OCI-M2 (cell line): ENCODE results near the gene RALGPS1.

Experiments used
- DNase-seq: peaks from one replicate; lab custom pipeline; 2025; ENCODE audit not compliant: unreplicated experiment; lab: John Stamatoyannopoulos, UW

The RALGPS1 gene

DNA sequence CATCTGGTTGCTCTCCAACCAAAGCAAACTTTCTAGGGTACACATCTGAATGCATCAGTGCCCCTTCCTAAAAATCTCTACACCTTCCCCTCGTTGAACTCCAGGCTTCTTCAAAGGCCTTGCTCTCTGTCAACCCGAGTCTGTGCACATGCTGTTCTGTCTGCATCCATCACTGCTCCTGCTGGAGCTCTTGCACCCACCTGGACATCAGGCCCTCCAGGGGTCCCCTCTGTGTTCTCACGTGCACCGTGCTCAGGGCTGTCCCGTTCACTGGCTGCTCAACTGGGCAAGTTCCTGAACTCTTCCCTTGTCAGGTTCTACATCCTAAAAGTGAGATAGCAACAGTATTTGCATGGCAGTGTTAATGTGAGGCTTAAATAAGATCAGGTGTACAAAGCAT lies 270.6 kb downstream of the RALGPS1 start:
- no peak for DNase-seq

DNA sequence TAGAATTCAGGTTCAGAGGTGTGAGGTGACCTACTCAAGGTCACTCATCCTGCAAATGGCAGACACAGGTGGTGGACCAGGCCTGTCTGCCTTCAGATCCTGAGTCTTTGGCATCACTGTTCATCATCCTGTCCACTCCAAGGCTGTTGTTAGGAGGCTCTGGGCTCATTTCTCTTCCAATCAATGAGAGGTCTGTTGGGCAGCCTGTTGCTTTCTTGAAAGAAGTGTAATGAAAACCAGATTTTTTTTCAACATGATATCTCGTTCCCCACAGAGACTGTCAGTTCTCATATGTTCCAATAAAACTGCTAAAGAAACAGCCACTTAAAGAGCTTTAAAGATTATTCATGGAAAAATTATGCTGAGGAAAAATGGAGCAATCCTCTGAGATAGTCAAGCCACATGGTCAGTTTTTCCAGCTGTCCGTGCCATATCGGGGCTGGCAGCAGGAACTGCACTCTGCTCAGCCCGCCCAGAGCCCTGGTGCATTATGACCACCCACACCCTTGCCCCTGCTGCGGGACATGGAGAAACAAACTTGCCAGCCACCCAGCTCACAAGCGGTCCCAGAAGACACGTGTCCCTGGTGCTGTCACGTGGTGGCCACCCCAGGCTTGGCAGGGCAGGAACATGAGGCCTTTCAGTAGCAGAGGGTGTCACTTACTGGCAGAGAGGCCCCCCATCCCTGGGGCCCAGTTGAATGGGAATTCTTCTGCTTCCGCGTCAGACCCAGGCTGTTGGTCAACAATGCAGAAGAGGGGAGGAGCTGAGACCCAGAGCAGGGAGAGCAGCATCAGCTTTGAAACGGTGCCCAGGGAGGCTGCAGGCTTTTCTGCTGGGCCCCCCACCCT lies 271.6 kb downstream of the RALGPS1 start:
- DNase-seq = no peak

DNA sequence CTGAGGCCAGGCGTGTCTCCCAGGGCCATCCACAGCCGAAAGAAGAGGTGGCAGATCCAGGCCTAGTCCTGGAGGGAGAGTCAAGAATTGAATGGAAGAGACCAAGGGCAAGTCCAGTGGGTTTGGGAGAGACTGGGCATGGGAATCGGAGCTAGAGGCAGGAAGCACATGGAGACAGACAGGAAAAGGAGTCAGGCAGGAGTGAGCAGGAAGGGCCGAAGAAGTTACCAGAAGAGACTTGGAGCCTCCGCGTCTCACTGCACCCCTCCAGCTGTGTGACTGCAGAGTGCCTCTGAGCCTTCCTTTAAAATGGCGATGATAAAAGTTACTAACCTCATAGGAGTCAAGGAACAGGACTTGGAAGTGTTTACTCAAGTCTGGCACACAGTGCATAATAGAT lies 272.2 kb downstream of the RALGPS1 start:
- DNase-seq = no peak

DNA sequence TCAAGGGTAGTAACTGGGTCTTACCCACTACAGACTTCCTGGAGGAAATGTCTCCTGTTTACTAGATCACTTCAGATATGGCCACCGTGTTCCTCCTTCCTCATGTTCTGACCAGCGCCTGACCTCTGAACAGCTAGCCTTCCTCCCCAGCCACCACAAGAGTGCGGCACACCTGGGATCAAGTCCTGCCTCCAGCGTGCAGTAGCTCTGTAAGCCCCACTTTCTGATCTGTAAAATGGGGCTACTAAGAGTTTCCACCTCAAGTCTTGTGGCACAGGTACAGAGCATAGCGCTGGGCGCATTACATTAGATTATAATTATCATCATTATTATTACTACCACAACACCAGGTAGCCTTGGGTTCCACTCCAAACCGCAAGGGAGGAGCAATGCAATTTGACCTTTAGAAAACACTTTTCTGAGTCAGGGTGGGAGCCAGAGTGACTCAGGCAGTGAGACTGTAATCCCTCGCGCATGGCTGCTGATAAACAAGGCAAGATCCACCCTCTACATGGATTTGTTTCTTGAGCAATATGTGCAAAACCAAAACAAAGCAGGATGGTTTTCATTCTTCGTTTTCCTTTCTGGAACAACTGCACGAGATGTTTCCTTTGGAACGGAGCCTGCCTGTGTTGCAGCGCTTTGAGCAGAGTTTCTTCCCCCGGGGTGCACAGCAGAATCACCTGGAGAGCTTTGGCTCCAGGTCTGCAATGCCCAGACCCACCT lies 272.8 kb downstream of the RALGPS1 start:
- DNase-seq = no peak

DNA sequence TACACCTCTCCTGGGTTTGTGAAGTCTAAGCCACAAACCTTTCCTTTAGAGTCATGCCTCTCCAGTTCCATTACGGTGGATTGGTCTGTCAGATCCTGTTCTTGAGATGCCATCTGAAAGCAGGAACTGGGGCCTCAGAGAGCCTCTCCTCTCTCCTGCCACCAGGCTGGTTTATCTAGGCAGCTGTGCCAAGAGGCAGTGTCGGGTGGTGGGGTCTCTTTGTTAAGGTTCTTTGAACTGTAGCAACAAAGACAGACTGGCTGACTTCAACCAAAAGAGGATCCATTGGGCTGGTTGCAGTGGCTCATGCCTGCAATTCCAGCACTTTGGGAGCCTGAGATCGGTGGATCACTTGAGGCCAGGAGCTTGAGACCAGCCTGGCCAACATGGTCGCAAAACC lies 273.8 kb downstream of the RALGPS1 start:
- no peak for DNase-seq

DNA sequence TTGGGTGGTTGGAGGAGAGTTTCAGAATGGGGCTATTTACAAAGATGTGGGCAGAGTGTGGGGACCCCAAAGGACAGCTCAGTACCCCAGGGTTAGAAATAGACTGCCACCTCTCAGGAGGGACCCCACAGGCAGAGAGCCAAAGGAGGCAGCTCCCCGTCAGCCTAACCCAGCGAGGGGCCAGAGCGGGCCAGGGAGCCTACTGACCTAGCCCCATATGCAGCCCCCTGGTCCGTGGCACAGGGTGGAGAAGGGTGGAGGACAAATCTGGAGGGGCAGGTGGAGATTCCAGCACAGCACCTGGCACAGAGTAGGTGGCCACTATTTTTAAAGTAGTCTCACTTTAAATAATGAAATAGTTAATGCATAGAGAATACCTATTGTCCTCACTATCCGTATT lies 275.0 kb downstream of the RALGPS1 start:
- DNase-seq = no peak

DNA sequence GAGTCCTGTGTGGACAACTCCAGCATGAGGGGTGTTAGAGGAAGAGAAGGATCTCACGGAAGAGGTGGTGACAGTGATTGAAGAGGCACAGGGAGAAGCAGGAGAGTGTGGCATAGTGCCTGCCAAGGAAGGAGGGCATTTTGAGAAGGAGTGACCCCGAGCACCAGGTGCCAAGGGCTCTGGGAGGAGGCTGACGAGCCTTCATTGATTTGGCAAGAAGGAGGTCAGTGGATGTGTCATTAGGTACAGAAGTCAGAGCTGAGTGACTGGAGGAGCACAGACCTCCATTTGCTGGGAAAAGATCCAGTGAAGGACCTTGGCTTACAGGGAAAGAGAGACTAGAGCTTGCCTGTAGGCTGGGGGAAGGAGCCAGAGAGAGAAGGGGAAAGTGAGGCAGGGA lies 278.2 kb downstream of the RALGPS1 start:
- DNase-seq = no peak

DNA sequence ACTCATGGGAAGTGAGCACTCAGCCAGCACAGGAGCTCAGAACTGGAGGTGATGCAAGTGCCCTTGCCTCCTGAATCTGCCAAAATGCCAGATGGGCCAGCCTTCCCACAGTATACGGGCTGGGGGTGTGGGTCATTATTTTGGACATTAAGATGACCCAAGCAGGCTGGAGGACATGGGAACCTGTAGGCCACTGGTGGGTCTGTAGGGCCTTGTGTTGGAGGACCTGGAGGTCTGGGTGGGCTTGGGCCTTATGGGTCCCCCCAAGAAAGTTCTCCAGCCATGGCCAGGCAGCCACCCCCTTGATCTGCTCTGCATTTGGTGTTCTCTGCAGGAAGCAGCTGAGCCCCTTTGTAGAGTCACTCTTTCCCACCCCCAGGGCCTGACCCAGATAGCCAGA lies 278.9 kb downstream of the RALGPS1 start:
- no peak for DNase-seq

DNA sequence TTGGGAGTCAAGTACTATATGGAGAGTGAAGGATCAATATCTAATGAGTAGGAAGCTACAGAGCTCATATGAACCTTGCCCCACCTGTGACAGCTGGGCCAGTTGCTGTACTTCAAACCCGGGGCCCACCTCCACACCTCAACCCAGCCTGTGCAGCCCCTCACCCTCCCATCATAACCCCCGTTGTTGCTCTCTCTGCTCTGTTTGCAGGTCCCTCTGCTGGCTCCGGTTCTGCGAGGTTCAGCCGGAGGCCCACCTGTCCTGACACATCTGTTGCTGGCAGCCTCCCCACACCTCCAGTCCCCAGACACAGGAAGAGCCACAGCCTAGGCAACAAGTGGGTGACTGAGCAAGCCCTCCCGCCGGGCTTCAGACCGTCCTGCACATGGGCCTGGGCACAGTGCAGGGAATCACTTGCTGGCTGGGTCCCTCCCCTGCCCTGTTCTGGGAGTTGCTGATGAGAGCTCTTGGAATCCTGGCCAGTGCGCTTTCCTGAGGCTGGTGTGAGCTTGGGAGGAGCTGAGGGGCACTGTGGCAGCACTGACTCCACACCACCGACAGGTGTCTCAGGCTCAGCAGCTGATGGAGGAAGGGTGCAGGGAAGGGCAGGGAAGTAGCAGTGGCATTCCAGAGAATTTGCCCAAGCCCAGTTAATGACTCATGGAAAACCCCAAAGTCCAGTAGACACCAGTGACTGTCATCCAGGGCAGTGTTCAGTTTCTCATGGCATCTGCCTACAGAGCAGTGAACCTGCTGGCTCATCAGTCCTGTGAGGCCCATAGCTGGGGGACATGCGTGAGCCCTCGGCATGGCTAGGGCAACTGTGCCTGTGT lies 280.5 kb downstream of the RALGPS1 start:
- no peak for DNase-seq

DNA sequence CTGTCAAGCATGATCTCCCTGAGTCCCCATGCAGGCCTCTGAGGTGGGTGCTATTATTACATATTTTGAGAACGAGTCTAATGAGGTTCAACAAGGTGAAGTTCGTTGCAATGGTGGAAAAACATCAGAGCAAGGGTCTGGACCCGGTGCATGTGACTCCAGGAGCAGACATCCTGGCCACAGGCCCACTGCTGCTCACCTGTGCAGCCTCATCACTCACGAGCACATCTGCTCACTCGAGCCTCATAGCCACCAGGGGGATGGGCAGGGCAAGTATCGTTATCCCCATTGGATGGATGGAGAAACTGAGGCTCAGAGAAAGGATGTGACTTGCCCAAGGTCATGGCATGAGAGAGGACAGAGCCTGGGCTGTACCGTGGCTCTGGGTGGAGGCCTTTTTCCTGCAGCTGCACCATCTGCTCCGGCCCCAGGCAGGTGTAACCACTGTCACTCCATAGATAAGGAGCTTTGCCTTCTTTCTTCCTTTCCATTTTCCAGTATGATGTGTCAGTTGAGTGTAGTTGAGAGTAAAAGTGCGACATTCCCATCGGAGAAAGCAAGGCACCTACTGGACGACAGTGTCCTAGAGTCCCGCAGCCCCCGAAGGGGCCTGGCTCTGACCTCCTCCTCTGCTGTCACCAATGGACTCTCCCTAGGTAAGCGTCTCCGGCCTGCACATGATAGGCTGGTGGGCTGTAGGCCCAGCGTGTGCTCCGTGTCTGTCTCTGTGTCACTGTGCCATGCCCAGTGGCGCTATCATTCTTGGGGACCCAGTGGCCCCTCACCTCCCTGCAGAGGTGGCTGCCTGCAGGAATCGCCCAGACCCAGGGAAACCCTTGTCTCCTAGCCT lies 281.6 kb downstream of the RALGPS1 start:
- no peak for DNase-seq

DNA sequence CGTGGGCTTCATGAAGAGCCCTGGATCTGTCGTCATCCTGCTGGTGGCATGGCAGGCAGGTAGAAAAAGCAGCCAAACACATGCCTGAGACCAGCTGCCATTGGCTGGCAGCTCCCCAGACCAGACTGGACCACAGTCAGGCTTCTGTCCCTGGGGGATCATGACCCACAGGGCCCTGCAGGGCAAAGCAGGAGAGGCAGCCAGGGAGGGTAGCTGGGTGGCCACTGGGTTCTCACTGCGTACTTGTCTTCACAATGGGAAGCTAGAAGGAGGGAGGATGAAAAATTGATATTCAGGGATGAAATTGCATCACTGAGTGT lies 282.2 kb downstream of the RALGPS1 start:
- no peak for DNase-seq

DNA sequence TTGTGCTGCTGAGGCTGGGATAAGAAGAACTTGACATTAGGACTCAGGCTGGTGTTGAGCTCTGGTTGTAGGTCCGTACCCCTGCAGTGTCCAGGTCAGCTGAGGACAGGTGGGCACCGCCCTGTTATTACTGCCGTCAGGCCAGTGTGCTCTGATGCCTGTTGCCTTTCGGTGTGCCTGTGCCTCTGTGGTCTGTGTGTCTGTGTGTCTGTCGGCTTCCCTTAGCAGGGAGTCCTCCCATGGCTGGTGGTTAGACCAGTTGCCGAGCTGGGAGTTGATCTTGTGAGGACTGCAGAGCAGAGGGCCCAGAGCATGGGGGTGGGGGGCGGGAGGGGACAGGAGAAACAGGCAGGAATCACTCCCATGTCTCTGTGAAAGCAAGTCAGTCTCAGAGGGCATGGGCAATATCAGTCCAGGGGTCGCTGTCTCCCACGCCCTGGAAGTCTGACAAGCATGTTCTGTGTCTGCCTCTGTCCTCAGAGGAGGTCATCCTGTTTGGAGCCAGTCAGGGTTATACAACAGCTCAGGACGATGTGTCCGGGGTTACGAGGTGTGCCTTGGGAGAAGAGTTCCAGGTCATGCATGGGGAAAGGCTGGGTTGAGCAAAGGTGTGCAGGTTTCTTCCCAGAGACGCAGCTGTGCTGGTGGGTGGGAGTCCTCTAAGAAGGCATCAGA lies 282.7 kb downstream of the RALGPS1 start:
- no peak for DNase-seq

DNA sequence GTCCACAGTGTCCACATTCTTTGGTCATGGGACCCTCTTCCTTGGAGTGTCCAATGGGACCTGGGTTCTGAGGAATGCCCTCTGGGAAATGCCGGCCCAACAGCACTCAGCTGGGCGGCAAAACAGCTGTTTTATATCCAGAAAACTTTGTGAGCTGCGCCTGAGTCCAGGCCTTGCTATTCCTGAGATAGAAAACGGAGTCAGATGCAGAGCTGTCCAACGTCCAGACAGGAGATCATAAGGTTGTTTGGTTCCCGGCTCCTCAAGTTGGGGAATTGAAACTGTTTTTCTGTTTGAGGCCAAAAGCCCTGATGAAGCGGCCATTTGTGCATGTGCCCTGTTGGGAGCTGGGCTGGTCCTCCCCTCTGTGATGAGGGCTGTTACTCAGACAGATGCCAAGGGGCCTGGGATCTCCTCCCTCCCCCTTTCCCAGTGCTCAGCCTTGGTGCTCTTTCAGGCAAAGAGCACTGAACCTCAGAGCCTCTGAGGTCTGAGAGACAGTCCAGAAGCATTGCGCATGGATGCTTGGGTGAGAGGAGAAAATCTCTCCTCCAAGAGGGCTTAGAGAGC lies 283.4 kb downstream of the RALGPS1 start:
- DNase-seq = no peak

DNA sequence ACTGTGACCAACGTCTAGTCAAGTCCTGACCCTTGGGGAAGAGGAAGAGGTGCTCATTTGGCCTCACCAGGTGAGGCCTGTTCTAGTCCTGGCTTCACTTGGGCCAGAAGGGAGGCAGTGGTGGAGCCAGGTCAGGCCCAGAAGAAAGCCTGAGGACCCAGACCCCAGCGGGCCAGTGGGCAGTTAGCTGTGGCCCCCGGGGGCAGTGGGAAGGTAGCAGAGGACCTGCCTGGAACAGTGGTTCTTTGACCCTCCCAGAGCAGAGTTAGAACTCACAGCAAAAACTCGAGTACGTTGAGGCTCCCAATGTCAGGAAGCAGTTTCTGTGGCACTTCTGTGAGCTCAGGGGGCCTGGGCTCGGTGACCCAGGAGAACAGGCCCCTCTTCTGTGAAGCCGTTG lies 284.0 kb downstream of the RALGPS1 start:
- no peak for DNase-seq

DNA sequence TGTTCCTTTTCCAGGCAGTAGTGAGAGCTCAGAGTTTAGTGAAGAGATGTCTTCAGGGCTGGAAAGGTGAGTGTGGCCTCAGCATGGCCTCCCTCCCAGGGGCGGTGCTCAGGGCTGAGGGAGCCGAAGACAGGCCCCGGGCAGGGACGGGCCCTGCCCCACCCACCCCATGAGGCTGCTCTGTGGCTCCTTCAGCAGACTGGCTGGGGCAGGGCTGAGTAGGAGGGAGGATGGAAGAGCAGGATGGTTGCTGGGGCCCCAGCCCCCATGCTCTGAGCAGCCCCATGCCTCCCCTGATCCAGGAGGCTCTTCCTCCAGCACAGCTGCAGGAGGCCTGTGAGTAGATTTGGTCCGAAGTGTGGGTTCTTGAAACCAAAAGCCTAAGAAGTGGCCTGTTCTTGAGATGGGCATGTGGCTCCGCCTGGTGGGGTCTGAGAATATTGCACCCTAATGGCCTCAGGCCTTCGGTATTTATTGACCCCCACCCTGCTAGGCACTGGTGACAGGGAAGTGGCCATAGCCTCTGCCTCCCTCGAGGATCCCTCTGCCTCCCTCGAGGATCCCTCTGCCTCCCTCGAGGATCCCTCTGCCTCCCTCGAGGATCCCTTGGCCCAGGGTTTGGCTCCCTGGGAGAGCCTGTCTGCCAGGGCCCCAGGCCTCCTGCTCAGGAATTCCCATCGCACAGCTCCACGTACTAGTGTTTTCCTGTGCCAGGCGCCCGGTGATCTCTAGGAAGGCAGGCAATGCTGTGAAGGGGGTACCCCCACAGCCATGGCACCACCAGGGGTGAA lies 284.6 kb downstream of the RALGPS1 start:
- DNase-seq = no peak

DNA sequence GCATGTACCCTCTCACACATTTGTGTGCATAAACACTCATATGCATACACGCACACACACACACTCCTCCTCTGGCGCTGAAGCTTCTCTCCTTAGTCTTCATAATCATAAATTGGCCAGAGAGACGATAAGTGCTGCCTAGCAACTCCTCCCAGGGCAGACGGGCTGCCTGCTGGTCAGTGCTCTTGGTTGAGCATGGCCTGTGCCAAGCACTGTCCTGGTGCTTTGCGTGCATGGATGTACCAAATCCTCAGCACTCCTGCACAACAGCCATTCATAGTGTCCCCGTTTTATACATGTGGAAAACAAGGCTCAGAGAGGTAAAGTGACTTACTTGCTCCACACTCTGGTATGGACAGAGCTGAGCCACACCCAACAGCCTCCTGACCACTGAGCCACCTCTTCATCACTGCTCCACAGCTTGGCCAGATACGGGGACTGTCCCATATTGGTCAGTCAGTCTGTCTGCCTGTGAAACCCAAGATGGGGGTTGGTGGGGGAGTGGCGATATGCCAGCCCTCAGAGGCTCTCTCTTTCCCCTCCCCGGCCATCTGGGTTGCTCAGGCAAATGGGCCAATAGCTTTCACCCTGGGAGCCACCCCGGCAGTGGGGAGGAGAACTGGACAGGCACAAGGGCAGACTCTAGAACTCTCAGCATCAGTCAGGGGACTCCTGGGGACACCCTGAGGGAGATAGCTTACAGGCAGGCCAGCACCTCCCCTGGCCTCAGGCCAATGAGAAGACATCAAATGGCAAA lies 285.7 kb downstream of the RALGPS1 start:
- no peak for DNase-seq

DNA sequence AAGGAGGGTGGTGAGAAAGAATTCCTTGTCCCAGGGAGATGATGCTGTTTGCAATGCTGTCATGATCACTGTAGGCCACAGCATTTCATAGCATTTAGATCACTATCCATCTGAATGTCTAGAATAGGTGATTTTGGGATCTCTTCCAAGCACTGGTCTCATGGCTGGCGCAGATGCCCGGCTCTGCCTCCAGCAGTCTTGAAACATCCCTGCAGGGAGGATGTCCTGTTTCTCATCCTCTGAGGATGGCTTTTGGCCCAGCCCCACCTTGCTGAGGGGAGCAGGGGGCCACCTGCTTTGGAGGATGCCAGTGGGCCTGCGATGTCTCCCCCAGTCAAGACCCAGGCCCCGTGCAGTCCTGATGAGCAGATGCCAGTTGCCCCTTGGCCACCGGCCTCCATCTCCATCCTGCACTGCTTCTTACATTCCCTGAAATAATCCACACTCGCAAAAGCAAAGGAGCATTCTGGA lies 286.5 kb downstream of the RALGPS1 start:
- DNase-seq = no peak

DNA sequence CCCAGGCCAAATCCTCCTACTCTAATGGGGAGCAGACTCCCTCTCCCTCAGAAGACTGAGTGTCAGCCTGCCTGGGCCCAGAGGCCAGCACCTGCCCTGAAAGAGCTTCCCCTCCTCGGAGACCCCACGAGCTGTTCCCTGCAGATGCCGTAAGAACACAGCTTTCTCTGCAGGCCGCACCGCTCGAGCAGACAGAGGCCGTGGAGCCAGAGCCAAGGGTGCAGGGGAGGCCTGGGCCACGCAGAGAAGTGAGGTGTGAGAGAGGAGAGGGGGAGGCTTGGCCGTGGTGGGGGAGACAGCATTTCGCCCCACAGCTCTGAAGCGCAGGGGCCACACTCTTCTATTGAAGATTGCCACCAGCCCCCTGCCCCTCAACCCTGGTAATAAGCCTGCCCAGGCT lies 287.1 kb downstream of the RALGPS1 start:
- no peak for DNase-seq
